HTR-8/SVneo (cell line): ENCODE measurements around the gene OSBPL6.
A peak's percentile ranks its signal among the peaks of the same experiment; 100 is the strongest.

Experiments used
- DNase-seq: peaks from one replicate; pipeline ENCODE4 v3.0.0; 2011; ENCODE audit warnings: low spot score, mixed read lengths; ENCODE audit not compliant: insufficient read length
- FAIRE-seq: peaks from 2 replicates; lab custom pipeline; 2011; peaks lifted over from hg19 to GRCh38; lab: Jason Lieb, UNC

The OSBPL6 gene

GRCh38 chr2:178233428-178233827 is 39.1 kb downstream of the OSBPL6 start:
- DNase-seq (peak; percentile 11), FAIRE-seq (no peak)

DNA sequence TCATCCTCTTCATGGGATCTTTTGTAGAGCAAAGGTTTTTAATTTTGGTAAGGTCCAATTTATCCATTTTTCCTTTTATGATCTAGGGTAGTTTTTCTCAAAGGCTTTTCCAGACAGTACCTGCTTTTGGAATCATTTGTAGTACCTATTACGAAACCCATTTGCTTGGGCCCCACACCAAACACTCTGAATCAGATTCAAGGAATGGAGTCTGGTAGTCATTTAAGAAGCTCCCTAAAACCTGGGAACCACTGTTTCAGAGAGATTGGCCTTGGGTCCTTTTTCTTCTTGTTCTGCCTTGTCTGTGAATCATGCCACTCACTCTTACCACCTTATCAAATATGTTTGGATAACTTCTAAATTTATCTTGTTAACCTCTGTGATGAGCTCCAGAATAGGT is 40.3 kb downstream of the OSBPL6 start:
- DNase-seq (no peak), FAIRE-seq (no peak)

DNA sequence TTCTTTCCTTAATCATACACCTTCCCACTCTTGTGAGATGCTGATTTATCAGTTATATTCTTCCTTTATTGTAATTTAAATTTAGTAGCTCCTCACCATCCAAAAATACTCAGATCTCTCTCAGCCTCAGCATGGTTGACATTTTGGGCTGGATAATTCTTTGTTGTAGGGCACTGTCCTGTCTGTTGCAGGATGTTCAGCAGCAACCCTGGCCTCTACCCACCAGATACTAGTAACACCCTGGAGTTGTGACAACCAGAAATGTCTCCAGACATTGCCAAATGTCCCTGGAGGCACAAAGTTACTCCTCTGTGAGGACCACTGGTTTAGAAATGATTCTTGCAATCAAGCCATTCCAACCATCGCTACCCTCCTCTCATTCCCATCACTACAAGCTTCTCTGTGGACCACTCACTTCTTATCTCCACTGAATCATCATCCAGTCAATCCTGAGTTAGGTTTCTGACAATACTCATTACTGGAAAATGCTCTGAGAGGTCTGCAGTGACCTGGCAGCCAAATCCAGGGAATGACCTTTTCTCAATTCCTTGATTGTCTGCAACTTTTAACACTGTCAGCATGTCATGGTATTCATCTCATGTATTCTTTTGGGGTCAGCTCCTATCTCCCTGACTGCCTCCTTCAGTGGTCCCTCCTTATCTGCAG is 43.3 kb downstream of the OSBPL6 start:
- no peak for FAIRE-seq
- no peak for DNase-seq

- FAIRE-seq (peak; percentile 13), DNase-seq (peak; percentile 41)
These were observed 43.8 kb downstream of the OSBPL6 start for GRCh38 chr2:178238154-178238521.

- FAIRE-seq, result no peak
- DNase-seq, result no peak
These were observed 44.4 kb downstream of the OSBPL6 start for GRCh38 chr2:178238750-178239149.

- no peak for FAIRE-seq
- DNase-seq, result peak; percentile 67
These were observed 47.7 kb downstream of the OSBPL6 start for GRCh38 chr2:178241844-178242551.

DNA sequence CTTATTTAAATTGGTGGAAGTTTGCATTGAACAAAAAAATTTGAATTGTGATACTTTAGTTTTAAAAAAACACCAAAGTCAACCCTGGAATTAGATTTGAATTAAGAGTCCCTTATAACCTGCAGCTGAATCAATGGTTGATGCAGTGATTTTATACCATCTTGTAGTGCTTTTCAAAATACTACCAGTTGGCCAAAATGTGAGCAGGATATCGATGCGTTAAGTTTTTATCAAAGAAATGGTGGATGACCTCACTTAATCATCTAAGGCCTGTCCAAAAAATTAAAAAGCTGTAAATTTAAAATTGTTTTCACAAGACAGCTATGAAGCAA is 48.2 kb downstream of the OSBPL6 start:
- FAIRE-seq (no peak), DNase-seq (no peak)

GRCh38 chr2:178243961-178244360 is 49.6 kb downstream of the OSBPL6 start:
- FAIRE-seq (no peak), DNase-seq (no peak)

DNA sequence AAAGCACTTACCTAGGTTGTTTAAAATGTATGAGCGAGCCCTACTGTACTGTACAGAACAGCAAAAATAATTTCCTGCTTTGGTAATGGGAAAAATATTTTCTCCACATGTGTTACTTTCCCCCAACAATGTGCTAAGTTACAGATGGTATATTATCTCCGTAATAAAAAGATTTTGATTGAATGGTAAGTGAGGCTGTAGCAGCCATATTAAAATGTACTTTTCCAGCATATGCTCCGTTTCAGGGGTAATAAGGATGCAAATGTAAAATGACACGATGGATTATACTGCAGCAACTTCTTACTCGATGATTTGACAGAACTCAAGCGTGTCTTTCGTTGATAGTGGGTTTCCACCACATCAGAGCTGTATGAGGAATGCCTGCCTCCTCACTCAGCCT is 50.5 kb downstream of the OSBPL6 start:
- DNase-seq (no peak), FAIRE-seq (no peak)

GRCh38 chr2:178246696-178247095 is 52.4 kb downstream of the OSBPL6 start:
- FAIRE-seq, result no peak
- DNase-seq, result no peak

DNA sequence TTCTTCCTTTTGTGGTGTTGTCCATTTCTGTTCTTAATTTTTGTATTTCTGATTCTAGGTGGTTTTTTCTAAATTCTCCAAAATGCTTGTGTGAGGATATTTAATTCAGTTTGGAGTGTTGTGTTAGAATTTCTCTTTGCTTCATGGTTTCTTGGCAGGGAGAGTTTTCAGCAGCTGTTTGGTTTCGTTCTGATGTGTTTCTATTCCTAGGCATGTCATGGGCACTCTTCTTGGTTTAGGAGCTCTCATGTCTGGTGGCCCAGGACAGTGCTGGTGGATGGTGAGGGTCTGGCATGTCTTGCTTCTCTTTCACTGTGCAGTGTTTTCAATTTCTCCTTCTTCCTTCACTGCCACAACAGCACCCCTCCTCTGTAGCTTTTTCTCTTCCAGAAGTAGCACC is 52.9 kb downstream of the OSBPL6 start:
- no peak for DNase-seq
- no peak for FAIRE-seq

- FAIRE-seq (peak; percentile 57), DNase-seq (no peak)
These were observed 56.1 kb downstream of the OSBPL6 start for GRCh38 chr2:178250429-178250828.

- DNase-seq (no peak), FAIRE-seq (no peak)
These were observed 57.0 kb downstream of the OSBPL6 start for GRCh38 chr2:178251151-178251955.

- FAIRE-seq, result no peak
- DNase-seq, result no peak
These were observed 62.2 kb downstream of the OSBPL6 start for GRCh38 chr2:178256382-178257042.

- no peak for FAIRE-seq
- no peak for DNase-seq
These were observed 62.8 kb downstream of the OSBPL6 start for GRCh38 chr2:178257127-178257526.

DNA sequence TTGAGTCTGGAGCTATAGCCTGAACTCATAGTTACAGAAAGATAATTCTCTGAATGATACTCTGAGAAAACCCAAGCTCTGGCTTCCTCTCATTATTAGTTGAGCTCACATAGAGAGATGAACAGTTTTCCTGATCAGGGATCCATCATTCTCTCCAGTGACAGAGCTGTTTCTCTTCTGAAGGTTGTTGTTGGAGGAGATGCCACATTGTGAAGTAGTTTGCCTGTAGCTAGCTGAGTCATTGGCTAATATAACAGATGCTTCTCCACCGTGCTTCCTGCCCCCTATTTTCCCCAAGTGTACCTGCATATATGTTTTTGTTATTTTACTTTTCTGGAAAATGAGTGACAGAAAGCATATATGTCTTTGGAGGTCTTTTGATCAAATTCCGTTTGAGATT is 64.6 kb downstream of the OSBPL6 start:
- no peak for DNase-seq
- FAIRE-seq, result no peak

DNA sequence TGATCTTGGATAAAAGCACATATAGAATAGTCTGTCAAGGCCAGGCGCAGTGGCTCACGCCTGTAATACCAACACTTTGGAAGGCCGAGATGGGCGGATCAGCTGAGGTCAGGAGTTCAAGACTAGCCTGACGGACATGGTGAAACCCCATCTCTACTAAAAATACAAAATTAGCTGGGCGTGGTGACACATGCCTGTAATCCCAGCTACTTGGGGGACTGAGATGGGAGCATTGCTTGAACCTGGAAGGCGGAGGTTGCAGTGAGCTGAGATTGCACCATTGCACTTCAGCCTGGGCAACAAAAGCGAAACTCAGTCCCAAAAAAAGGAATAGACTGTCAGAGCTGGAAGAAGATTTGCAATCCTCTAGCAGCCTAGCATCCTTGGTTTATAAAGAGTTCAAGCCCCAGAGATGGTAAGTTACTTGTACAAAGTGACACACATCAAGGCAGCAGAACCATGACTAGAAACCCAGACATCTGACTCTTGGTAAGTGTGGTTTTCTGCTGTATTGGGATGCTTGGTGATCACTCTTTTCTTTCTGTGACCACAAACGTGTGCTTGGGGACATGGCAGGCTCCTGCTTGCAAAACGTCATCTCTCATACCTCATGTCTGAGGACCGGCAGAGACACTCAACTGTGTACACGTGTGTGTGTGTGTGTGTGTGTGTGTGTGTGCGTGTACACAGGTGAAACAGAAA is 69.0 kb downstream of the OSBPL6 start:
- DNase-seq (no peak), FAIRE-seq (no peak)

GRCh38 chr2:178264211-178264610 is 69.9 kb downstream of the OSBPL6 start:
- DNase-seq (no peak), FAIRE-seq (no peak)

GRCh38 chr2:178265851-178266250 is 71.5 kb downstream of the OSBPL6 start:
- DNase-seq (no peak), FAIRE-seq (peak; percentile 13)

GRCh38 chr2:178266445-178266844 is 72.1 kb downstream of the OSBPL6 start:
- FAIRE-seq, result no peak
- DNase-seq, result no peak
